ENCODE results near the gene PALS1. TPM values are rescaled to one million over a fixed set of nuclear protein-coding genes. Genes with fewer than 3 reads are reported as not detected.

PALS1 gene
- total RNA-seq, 1 donor from 2014 or later: 35.5 TPM

DNA sequence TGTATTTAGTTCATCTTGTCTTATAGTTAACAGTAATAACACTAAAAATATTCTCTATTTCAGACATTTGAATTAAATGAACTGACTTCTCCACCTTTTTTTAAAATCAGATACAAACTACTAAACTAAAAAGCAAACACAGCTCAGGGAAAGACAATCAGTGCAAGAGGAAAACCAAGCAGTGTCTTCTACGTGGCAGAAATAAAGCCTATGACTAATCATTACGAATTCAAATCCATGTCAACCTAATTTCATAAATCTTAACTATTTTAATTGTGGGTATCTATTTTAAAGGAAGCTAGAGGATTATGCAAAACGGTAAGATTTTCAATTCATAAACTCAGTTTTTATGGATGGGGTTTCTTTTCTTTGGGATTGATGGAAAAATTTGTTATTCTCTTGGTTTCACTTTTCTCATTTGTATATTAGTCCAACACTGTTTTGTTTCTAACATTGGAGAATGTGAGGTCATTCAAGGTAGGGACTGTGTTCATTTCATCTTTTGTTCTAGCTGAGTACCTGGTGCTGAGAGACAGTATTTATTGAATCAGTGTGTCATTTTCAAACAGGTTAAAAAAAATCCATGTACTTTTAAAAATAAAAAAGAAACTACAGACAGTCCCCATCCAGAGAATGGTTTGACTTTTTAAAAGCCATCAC, 12.8 kb upstream of the PALS1 start:
- no peak overlapping the region for H3K4me3 ChIP-seq
- H3K9me3 ChIP-seq: no peaks in the 10 kb centered on the region
- intact Hi-C loops (cut with DNase I): no loop called here
- ATAC-seq: no peak
- DNase-seq: no peak
- no peaks in the 10 kb centered on the region for H3K36me3 ChIP-seq
- H3K4me1 ChIP-seq: peaks cover 10% of the 10 kb centered on the region
- TF ChIP-seq, protein P1, sequence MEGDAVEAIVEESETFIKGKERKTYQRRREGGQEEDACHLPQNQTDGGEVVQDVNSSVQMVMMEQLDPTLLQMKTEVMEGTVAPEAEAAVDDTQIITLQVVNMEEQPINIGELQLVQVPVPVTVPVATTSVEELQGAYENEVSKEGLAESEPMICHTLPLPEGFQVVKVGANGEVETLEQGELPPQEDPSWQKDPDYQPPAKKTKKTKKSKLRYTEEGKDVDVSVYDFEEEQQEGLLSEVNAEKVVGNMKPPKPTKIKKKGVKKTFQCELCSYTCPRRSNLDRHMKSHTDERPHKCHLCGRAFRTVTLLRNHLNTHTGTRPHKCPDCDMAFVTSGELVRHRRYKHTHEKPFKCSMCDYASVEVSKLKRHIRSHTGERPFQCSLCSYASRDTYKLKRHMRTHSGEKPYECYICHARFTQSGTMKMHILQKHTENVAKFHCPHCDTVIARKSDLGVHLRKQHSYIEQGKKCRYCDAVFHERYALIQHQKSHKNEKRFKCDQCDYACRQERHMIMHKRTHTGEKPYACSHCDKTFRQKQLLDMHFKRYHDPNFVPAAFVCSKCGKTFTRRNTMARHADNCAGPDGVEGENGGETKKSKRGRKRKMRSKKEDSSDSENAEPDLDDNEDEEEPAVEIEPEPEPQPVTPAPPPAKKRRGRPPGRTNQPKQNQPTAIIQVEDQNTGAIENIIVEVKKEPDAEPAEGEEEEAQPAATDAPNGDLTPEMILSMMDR (IDR thresholded peaks at IDR 0.05): no peak
- no peak overlapping the region for H3K27ac ChIP-seq
- no peaks in the 10 kb centered on the region for H3K27me3 ChIP-seq

DNA sequence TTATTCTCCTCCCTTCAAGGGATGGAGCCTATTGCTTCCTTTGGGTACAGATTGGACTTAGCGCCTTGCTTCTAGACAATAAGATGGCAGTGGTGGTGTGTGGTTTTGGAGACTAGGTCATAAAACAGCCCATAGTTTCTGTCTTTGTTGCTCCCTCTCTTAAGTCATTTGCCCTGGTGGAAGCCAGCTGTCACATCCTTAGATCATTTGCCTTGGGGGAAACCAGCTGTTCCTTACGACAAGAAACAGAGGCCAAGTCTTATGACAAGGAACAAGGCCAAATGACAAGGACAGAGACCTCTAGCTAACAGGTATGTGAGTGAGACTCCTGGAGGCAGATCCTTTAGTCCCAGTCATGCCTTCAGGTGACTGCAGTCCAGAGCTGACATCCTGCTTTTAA, 9.2 kb upstream of the PALS1 start:
- TF ChIP-seq, protein P1 (IDR thresholded peaks at IDR 0.05): no peak
- Histone ChIP-seq H3K9me3 (no peaks in the 10 kb centered on the region), H3K36me3 (no peaks in the 10 kb centered on the region), H3K4me3 (no peak overlapping the region), H3K27ac (no peak overlapping the region), H3K27me3 (no peaks in the 10 kb centered on the region), H3K4me1 (peaks cover 10% of the 10 kb centered on the region)
- ATAC-seq (no peak), DNase-seq (no peak)
- intact Hi-C loops (cut with DNase I): no loop called here

DNA sequence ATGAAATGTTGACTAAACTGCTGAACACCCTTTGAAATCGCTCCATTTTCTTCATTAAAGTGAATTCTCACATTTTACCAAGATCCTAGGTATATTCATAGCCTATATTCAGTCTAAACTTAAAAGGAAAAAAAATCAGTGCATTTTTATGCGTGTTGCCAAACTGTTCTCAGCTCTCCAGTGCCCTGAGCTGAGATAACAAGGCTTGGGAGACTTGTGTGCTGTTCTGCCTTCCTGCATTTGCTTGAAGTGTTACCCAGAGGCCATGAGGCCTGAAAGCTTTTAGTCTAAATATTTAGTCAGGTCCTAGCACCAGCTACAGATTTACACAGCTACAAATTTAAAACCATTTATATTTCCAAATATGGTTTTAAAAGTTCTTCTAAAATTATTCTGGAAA, 8.6 kb upstream of the PALS1 start:
- Histone ChIP-seq H3K27ac (no peak overlapping the region), H3K4me3 (no peak overlapping the region), H3K4me1 (peaks cover 10% of the 10 kb centered on the region), H3K9me3 (no peaks in the 10 kb centered on the region), H3K36me3 (no peaks in the 10 kb centered on the region), H3K27me3 (no peaks in the 10 kb centered on the region)
- intact Hi-C loops (cut with DNase I): no loop called here
- DNase-seq: no peak
- TF ChIP-seq, protein P1 (IDR thresholded peaks at IDR 0.05): no peak
- peak; percentile 65 for ATAC-seq

DNA sequence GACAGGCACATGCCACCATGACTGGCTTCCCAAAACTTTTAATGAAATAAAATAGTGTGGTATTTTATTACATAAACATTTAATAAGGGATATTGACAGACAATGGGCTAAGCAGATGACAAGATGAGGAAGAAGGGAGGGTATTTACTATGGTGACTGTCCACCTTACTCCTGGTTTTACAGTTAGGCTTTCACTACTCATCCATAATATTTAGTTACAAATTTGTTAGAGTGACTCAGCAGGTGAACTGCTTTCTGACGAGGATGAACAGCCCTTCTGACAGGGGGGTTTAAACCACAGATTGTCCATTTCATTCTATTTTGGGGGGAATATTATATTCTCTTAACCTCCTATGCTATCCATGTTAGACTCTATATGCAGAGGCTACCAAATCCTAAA, 3.6 kb upstream of the PALS1 start:
- TF ChIP-seq, protein P1 (IDR thresholded peaks at IDR 0.05): no peak
- H3K4me1 ChIP-seq: peaks cover 18% of the 10 kb centered on the region
- intact Hi-C loops (cut with DNase I): no loop called here
- no peak overlapping the region for H3K4me3 ChIP-seq
- no peaks in the 10 kb centered on the region for H3K36me3 ChIP-seq
- no peak overlapping the region for H3K27ac ChIP-seq
- H3K27me3 ChIP-seq: no peaks in the 10 kb centered on the region
- ATAC-seq (no peak), DNase-seq (no peak)
- H3K9me3 ChIP-seq: no peaks in the 10 kb centered on the region

DNA sequence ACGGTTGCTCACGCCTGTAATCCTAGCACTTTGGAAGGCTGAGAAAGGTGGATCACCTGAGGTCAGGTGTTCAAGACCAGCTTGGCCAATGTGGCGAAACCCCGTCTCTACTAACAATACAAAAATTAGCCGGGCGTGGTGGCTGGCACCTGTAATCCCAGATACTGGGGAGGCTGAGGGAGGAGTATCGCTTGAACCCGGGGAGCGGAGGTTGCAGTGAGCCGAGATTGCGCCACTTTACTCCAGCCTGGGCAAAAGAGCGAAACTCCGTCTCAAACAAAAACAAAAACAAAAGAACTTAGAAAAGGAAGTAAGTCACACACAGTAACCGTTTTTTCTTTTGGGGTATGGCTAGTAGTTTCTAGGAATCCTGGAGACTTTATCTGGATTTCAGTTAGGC, 1.7 kb upstream of the PALS1 start:
- ATAC-seq (no peak), DNase-seq (no peak)
- TF ChIP-seq, protein P1 (IDR thresholded peaks at IDR 0.05): no peak
- Histone ChIP-seq H3K27me3 (no peaks in the 10 kb centered on the region), H3K4me3 (no peak overlapping the region), H3K36me3 (no peaks in the 10 kb centered on the region), H3K9me3 (no peaks in the 10 kb centered on the region), H3K27ac (no peak overlapping the region), H3K4me1 (peaks cover 24% of the 10 kb centered on the region)
- intact Hi-C loops (cut with DNase I): no loop called here

All from upper lobe of right lung (tissue), 1 donor.